IPS-18a (cell line): Measurements from ENCODE around the gene FZD8.
"Not testable (repeated sequence)": the region's sequence is repeated elsewhere in the genome, so short reads cannot be mapped to it uniquely, and the experiment has no call there.

Source experiments
- H3K27ac ChIP-seq: one replicate; pipeline ENCODE4 v1.5.1; 2013; ENCODE audit warnings: low read length
- H3K27me3 ChIP-seq: one replicate; pipeline ENCODE4 v1.6.1; 2013; ENCODE audit warnings: mild to moderate bottlenecking, low read length; ENCODE audit not compliant: control insufficient read depth, insufficient read depth
- H3K36me3 ChIP-seq: one replicate; pipeline ENCODE4 v1.6.1; 2013; ENCODE audit warnings: low read depth, low read length; ENCODE audit not compliant: control insufficient read depth
- H3K4me1 ChIP-seq: one replicate; pipeline ENCODE4 v1.6.1; 2013; ENCODE audit warnings: low read depth, low read length; ENCODE audit not compliant: control insufficient read depth
- H3K4me3 ChIP-seq: one replicate; pipeline ENCODE4 v1.5.1; 2013; ENCODE audit warnings: low read length
- H3K9ac ChIP-seq: one replicate; pipeline ENCODE4 v1.6.1; 2013; ENCODE audit warnings: mild to moderate bottlenecking, low read length, moderate library complexity
- H3K9me3 ChIP-seq: one replicate; pipeline ENCODE4 v1.6.1; 2013; ENCODE audit warnings: low read depth, low read length; ENCODE audit not compliant: control insufficient read depth

Gene FZD8, protein sequence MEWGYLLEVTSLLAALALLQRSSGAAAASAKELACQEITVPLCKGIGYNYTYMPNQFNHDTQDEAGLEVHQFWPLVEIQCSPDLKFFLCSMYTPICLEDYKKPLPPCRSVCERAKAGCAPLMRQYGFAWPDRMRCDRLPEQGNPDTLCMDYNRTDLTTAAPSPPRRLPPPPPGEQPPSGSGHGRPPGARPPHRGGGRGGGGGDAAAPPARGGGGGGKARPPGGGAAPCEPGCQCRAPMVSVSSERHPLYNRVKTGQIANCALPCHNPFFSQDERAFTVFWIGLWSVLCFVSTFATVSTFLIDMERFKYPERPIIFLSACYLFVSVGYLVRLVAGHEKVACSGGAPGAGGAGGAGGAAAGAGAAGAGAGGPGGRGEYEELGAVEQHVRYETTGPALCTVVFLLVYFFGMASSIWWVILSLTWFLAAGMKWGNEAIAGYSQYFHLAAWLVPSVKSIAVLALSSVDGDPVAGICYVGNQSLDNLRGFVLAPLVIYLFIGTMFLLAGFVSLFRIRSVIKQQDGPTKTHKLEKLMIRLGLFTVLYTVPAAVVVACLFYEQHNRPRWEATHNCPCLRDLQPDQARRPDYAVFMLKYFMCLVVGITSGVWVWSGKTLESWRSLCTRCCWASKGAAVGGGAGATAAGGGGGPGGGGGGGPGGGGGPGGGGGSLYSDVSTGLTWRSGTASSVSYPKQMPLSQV

DNA sequence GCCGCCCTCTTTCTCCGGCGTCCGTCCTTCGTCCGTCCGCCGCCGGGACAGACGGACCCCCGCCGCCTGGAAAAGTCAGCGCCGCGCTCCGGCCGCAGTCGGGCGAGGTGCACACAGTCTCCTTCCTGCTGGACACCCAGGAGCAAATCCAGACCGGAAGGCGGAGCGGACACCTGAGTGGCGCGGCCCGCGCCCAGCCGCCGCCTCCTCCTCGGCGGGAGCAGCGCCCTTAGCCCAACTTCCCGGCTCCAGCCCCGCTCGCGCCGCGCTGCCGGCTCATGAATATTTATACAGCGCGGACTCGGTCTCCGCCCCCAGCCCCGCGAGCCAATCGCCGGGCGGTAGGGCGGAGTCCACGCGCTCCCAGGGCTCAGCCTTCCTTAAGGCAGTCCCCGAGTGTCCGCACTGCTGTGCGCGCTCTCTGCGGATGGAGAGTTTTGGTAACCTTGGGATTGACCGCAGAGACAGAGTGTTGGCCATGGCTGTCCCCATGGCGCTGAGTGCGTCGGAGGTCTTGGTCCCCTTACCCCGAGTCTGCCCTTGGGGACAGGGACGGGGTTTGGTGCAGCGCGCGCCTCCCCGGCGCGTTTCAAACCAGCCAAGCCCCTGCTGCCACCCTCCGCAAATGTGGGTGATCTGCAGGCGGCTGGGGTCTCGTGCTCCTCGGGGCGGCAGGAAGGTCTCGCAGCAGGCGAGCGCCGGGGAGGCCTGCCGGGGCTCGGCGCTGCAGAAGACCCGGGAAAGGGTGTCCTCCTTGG, at the start of gene FZD8:
FZD8 (minus strand) TSS at position 262 of the 758 bp plus-strand sequence. CDS start 867 bp downstream, outside the sequence.
- peak within 1 kb of the TSS; percentile 75 for H3K4me3 ChIP-seq
- H3K36me3 ChIP-seq, result no peaks in the 10 kb centered on the region
- H3K9ac ChIP-seq, result peak within 1 kb of the TSS; percentile 42
- H3K4me1 ChIP-seq, result peaks cover 22% of the 10 kb centered on the region
- H3K27me3 ChIP-seq, result peaks cover 33% of the 10 kb centered on the region
- H3K27ac ChIP-seq, result no peak within 1 kb of the TSS
- H3K9me3 ChIP-seq, result no peaks in the 10 kb centered on the region

DNA sequence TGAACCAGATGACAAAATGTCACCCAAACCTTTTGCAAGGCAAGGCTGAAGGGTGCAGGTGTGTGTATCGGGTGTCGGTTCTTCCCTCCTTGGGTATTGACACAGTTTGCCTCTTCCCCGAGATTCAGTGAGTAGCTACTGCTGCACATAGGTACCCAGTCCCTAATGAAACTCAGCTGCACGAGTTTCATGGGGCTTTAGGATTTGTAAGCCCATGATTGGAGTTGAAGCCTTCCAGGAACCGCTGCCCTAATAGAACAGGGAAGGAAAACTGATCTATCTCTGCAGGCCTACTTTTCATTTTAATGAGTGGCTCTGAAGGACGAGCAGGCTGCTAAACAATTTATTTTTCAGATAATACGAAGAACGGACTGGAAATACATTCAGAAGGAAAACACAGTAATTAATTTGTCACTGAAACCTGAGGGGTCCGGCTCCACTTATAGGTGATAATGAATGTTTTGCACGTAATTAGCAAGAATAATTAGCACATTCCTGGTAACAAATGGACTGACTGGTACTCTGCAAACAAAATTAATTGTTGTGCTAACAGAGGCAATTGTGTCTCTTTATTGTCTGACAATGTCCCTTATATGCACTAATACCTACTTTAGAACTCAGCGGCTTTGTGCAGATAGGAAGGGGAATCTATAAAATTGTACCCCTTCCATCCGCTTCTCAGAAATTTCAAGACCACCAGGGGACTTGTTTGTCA, 49.6 kb upstream of the FZD8 start:
- H3K4me3 ChIP-seq, result peak overlapping the region; percentile 4
- no peaks in the 10 kb centered on the region for H3K36me3 ChIP-seq
- H3K27ac ChIP-seq, result no peak overlapping the region
- H3K9ac ChIP-seq, result no peak overlapping the region
- H3K4me1 ChIP-seq, result peaks cover 33% of the 10 kb centered on the region
- no peaks in the 10 kb centered on the region for H3K9me3 ChIP-seq
- H3K27me3 ChIP-seq, result peaks cover 21% of the 10 kb centered on the region

DNA sequence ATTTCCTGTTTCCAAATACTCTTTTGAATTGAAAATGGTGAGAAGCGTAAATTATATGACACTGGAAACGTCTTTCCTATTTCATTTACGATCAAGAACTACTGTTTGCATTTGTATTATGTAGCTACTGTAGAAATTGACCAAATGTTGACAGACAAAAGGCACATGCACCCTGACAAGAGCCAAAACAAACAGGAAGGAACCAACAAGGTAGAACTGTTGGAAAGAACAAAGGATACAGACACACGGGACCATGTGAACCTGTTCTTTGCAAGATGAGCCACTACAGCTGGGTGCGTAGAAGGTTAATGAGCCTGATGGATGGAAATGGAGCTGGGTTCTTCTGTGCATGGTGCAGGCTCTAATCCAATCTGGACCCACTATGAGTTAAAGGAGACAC, 48.4 kb upstream of the FZD8 start:
- Histone ChIP-seq H3K9ac (no peak overlapping the region), H3K27me3 (peaks cover 21% of the 10 kb centered on the region), H3K27ac (no peak overlapping the region), H3K9me3 (no peaks in the 10 kb centered on the region), H3K36me3 (no peaks in the 10 kb centered on the region), H3K4me1 (peaks cover 26% of the 10 kb centered on the region), H3K4me3 (no peak overlapping the region)

DNA sequence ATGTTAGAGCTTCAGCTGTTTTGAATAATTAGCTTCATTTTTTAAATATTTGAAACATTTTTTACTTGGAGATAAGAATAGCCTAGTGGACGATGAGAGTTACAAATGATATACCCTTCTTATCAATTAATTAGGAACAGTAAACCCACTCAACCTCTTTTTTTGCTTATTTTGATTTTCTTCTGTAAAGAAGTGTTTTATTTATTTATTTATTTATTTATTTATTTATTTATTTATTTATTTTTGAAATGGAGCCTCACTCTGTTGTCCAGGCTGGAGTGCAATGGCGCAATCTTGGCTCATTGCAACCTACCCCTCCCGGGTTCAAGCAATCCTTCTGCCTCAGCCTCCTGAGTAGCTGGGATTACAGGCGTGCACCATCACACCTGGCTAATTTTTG, 43.8 kb upstream of the FZD8 start:
- not testable (repeated sequence) for H3K9ac ChIP-seq, H3K27me3 ChIP-seq, H3K27ac ChIP-seq, H3K9me3 ChIP-seq, H3K4me3 ChIP-seq, H3K36me3 ChIP-seq
- peaks cover 16% of the 10 kb centered on the region for H3K4me1 ChIP-seq

DNA sequence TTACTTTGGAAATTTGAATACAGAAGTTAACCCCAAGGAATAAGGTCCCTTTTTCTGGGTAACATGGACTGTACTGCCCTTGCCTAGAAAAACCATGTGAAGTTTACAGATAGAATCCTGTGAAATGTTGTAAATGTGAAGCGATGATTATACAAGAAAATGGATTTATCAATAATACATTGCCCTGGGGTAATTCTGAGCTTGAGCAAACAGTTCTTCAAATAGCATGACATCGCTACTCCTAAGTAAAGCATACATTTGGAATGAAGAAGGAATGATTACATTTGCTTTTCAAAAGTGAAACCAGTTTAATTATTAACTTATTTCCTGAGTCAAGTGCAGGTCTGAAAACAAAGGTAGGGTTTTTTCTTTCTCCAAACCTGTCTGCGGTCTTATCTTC, 43.3 kb upstream of the FZD8 start:
- no peak overlapping the region for H3K4me3 ChIP-seq
- no peaks in the 10 kb centered on the region for H3K9me3 ChIP-seq
- no peaks in the 10 kb centered on the region for H3K36me3 ChIP-seq
- peaks cover 1% of the 10 kb centered on the region for H3K27me3 ChIP-seq
- no peak overlapping the region for H3K27ac ChIP-seq
- H3K4me1 ChIP-seq, result peaks cover 11% of the 10 kb centered on the region
- H3K9ac ChIP-seq, result no peak overlapping the region

DNA sequence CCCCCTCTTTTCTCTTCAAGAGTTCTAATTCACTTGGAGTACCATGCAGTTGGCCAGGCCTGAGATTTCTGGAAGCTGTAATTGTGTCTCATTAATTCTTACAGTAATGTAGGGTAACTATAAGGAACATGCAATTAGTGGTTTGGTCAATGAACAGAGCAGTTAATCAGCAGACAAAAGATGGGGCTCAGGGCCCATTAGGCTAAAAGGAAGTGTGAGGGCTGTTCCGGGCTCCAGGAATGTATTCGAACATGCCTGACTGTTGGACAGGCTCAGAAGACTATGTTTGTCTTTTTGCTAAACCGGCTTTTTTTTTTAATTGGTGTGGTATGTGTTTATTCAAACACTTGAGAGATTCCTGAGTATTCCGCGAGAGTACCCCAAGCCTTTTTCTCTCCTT, 42.5 kb upstream of the FZD8 start:
- H3K27me3 ChIP-seq, result no peaks in the 10 kb centered on the region
- H3K9ac ChIP-seq, result no peak overlapping the region
- no peak overlapping the region for H3K4me3 ChIP-seq
- H3K4me1 ChIP-seq, result peaks cover 7% of the 10 kb centered on the region
- no peak overlapping the region for H3K27ac ChIP-seq
- H3K36me3 ChIP-seq, result no peaks in the 10 kb centered on the region
- H3K9me3 ChIP-seq, result no peaks in the 10 kb centered on the region

DNA sequence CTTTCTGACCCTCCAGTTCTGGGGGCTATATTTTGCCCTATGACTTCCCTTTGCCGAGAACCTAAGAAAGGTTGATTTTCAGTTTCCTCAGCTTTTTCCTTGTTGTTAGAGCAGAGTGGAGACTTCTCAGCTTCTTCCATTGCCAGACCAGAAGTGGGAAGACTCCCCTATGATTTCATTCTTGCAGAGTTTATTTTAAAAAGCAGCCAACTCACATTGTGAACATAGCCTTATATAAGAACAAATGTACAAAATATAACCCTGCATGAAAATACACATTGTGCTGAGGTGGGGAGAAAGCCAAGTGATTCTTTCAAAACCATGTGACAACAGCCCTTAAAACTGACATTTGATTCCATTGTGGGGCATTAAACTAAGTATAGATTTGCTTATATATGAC, 33.8 kb upstream of the FZD8 start:
- no peaks in the 10 kb centered on the region for H3K9me3 ChIP-seq
- H3K27me3 ChIP-seq, result no peaks in the 10 kb centered on the region
- H3K27ac ChIP-seq, result no peak overlapping the region
- no peaks in the 10 kb centered on the region for H3K4me1 ChIP-seq
- no peak overlapping the region for H3K4me3 ChIP-seq
- no peaks in the 10 kb centered on the region for H3K36me3 ChIP-seq
- H3K9ac ChIP-seq, result no peak overlapping the region

DNA sequence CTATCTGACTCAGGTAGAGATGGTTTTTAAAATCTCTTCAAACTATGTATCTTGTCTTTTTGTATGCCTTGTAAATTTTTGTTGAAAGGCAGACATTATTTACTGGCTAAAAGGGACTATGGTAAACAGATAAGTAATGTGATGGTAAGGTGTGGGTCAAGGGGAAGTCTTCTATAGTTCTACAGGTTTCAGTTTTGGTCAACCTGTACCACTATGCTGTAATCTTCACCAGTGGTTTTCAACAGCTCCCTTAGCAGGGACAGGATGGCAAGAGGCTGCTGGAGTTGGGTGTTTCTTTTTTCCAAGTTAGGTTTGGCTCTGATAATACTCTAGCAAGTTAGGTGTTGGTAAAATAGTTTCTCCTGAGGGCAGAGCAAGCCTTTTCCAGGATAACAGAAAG, 32.7 kb upstream of the FZD8 start:
- Histone ChIP-seq H3K4me3 (no peak overlapping the region), H3K36me3 (no peaks in the 10 kb centered on the region), H3K4me1 (no peaks in the 10 kb centered on the region), H3K9ac (no peak overlapping the region), H3K9me3 (no peaks in the 10 kb centered on the region), H3K27me3 (no peaks in the 10 kb centered on the region), H3K27ac (no peak overlapping the region)

DNA sequence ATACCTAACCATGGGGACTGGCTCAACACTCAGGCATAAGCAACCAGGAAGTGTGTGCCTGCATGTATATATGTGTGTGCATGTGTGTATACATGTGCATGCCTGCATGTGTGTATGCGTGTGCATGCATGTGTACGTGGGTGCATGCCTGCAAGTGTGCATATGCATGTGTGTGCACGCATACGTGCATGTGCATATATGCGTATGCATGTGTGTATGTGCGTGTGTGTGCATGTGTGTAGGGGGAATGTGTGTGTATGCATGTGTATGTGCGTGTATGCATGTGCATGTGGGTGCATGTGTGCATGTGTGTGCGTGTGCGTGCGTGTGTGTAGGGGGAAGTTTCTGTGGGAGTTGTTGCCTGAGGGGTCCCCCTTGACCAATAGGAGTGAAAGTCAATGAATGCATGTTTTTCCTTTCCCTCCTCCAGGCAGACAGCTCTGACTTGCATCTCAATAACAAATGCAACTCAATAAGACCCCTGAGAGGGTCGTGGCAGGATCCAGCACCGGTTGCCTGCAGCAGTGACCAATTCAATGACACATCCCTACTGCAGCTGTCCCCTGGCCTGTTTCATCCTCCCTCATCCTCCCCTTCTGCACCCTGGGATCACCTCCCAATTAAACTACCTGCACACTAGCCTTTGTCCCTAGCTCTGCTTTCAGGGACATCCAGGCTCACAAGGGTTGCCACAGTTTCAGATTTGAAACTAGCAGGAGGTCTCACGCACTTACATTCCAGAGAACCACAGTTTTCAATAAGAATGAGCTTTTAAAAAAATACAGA, 27.0 kb upstream of the FZD8 start:
- Histone ChIP-seq H3K27me3 (no peaks in the 10 kb centered on the region), H3K9me3 (no peaks in the 10 kb centered on the region), H3K4me1 (peaks cover 16% of the 10 kb centered on the region), H3K27ac (no peak overlapping the region), H3K9ac (no peak overlapping the region), H3K36me3 (no peaks in the 10 kb centered on the region), H3K4me3 (no peak overlapping the region)

DNA sequence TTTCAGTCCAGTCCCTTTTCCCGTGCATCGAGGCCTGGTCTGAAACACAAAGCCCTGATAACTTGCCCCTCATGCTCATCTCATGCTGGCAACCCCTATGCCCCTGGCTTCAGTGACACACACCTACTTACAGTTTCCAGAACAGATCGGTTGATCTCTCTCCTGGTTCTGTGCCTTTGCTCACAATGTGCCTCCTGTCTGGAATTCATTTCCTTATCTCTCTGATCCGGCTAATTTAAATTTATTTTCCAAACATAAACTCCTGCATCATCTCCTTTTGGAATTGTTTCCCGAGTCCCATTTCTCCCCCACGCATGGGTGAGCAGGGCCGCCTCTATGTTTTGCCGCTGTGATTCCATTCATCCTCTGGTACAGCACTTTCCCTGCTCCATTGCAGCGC, 25.9 kb upstream of the FZD8 start:
- no peaks in the 10 kb centered on the region for H3K9me3 ChIP-seq
- no peak overlapping the region for H3K27ac ChIP-seq
- H3K4me3 ChIP-seq, result no peak overlapping the region
- H3K36me3 ChIP-seq, result no peaks in the 10 kb centered on the region
- no peaks in the 10 kb centered on the region for H3K27me3 ChIP-seq
- peaks cover 23% of the 10 kb centered on the region for H3K4me1 ChIP-seq
- H3K9ac ChIP-seq, result no peak overlapping the region
